CD4-positive, alpha-beta T cell treated with Interferon alpha-2 for 1 hour (primary cell): ENCODE measurements around the gene GNB1.

Experiments
- DNase-seq, 2 donors: peaks; one replicate each; pipeline ENCODE4 v3.0.0-alpha.2; 2020 to 2022

Gene GNB1

DNA sequence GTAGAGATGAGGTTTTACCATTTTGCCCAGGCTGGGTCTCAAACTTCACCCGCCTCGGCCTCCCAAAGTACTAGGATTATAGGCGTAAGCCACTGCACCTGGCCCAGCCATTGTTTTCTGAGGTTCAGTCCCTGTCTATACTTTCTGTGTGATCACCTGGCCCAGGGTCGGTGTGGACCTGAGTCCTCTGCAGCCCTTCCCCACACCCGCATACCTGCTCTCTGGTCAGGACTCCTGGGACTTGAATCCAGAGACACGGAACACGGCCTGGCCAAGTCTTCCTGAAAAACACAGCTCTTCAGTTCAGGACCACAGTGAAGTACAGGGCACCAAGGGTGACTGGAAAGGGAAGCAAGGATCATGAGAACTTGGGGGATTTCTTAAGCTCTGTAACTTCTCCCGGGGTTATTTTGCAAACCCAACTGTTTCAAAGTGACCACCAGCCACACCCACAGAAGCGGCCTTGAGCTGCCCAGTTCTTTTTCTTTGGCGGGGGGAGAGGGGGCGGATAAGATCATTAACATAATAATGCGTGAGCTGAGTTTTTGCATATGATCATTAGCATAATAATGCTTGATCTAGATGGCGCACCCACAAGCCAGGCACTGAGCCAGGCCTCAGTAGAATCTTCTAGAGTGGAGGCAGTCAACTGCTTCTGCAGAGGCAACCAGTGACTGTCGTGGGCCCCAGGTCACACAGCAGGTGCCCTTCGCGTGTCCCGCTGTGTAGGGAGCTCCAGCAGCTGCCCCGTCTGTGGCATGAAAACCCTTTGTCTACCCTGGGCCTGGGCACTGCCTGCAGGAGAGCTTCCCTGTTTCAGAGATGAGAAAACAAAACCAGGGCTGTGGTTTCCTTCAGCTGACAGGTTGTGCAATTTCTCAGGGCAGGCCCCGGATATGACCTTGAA, 110.9 kb downstream of the GNB1 start:
- DNase-seq, result peak; percentile 80 to 82

- DNase-seq, result no peak
These were observed 111.6 kb downstream of the GNB1 start for GRCh38 chr1:1779320-1779675.

GRCh38 chr1:1778663-1779319, 112.1 kb downstream of the GNB1 start:
- DNase-seq, result peak; percentile 94

DNA sequence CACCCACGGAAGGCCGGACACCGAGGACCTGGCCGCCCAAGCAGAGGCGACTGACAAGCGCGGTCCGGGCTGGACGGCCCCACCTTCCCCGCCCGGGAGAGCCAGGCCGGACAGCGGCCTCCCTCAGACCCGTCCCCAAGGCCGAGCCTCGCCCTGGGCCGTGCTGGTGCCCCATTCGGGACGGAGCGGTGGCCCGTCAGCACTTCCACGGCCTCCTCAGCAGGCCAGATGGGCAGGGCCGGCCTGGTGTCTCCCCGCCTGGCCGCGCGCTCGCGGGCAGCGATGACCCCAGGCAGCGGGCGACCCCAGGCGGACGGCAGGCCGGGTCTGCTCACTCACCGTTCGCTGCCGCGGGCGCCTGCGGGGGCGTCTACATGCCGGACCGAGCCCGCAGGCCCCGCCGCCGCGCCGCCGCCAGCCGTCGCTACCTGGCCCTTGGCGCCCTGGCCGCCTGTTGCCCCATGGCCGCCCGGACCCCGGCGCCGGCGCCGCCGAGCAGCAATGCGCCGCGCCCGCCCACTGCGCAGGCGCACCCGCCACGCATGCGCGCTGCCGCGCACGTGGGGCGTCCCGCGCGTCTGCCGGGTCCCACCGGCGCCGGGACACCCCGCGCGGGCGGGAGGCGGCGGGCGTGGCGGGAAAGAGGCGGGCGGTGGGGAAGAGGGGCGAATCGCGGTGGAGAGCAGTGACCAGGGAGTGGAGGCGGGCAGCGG, 112.8 kb downstream of the GNB1 start, which contains the start of gene NADK:
Gene NADK, minus strand, starts transcription at position 521 of the 713 bp plus-strand sequence. CDS start 13,064 bp downstream, outside the sequence.
- DNase-seq, result peak; percentile 73 to 84

- DNase-seq, result no peak
These were observed 113.3 kb downstream of the GNB1 start for GRCh38 chr1:1777583-1777899.

DNA sequence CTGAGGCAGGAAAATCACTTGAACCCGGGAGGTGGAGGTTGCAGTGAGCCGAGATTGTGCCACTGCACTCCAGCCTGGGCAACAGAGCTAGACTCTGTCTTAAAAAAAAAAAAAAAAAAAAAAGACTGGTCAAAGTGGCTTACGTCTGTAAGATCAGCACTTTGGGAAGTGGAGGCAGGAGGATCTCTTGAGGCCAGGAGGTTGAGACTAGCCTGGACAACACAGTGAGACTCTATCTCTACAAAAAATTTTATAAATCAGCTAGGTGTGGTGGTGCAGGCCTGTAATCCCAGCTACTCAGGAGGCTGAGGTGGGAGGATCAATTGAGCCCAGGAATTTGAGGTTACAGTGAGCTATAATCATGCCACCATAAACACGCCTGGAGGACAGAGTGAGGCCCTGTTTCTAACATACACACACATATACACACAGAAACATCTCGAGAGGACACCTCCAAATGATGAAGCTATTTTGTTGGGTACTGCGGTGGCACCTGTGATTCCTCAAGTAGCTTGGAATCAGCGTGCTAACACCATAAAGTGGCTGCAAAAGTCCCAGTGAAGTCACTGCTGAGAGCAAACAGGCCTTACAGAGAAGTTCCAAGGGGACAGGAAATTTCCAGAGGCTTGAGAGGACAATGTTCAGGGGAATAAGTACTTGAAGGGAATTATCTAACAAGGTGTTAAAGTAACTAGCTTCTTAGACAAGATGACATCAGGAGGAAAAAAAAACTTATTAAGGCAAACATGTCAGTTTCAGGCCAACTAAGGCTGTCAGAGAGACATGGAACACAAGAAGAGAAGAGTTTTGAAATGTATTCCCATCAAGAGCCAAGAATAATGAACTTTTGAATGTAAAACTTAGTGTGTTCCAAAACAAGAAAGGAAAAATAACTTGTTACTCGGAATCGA, 114.0 kb downstream of the GNB1 start:
- DNase-seq, result no peak

DNA sequence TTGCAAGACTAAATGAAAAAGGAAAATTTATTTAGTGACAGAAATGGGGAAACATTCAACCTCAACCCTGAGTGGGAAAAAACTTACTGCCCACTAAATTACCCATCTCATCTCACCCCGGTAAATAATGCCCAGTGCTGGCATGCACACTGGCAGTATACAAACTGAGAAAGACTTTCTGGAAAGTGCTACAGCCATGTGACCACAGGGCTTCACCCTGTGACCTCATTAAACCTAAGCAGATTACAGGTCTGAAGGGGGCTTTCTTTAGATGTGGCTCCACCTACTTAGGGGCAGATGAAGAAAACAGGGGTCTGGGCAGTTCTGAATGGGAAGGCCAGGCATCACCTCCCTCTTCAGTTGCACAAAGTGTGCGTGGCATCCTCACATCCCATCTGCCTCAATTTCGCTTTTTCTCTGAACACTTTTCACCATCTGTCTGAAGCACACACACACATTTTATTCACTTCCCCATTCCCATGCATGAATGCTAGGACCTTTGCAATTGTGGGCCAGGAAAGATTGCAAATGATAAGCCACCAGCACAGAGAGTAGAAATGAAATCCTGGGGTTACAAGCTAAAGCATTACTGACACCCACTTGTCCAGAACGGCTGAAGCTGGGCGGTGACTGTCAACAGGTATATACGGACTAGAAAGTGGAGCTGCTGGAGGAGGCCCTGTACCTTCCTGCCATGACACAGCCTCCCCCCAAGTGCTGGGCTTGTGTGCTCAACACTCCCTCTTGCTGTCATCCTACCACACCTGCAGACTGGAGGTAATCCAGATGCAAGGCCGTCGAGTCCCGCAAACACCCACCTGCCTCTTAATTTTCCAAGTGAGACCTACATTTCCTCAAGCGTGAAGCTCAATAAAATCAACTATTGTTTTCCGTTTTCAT, 115.3 kb downstream of the GNB1 start:
- no peak for DNase-seq

- no peak for DNase-seq
These were observed 117.0 kb downstream of the GNB1 start for GRCh38 chr1:1773874-1774273.

- DNase-seq, result no peak
These were observed 119.8 kb downstream of the GNB1 start for GRCh38 chr1:1771096-1771495.

DNA sequence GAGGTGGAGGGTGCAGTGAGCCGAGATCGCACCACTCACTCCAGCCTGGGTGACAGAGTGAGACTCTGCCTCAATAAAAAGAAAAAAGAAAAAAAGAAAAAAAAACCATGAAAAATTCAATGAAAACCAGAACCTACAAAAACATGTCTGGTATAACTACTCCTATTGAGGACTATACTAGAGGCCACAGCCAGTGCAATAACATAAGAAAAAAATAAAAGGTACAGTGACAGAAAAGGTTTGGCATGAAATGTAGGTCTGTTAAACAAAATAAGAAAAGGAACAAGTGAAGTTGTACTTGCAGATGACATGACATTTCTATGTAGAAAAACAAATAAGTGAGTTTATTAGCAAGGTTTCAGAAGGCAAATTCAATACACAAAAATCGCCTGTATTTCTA, 120.8 kb downstream of the GNB1 start:
- DNase-seq, result no peak

- DNase-seq, result no peak
These were observed 122.5 kb downstream of the GNB1 start for GRCh38 chr1:1768249-1768992.

DNA sequence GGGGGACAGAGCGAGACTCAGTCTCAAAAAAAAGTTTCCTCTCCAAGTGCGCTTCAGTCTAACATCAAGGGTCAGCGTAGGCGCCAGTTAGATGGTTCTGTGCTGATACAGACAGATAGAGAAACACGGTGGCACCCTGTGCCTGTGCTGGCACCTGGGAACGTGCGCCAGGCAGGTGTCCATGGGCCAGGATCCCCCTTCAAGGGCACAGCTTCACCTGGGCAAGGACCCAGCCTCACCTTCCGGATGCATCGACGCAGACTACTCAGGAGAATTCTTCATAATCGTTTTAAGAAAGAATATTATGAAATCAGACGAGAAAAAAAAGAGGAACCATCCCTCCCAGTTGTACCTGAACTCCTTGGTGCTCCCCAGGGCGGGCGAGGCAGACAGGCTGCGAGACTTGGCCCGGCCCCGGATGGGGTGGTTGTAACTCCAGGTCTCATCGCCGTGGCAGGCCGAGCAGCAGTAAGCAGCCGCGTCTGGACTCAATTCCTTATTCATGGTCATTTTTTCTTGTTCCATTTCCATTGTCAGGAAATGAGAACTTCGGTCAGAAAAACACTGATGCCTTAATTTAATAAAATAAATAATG, 125.9 kb downstream of the GNB1 start:
- no peak for DNase-seq

DNA sequence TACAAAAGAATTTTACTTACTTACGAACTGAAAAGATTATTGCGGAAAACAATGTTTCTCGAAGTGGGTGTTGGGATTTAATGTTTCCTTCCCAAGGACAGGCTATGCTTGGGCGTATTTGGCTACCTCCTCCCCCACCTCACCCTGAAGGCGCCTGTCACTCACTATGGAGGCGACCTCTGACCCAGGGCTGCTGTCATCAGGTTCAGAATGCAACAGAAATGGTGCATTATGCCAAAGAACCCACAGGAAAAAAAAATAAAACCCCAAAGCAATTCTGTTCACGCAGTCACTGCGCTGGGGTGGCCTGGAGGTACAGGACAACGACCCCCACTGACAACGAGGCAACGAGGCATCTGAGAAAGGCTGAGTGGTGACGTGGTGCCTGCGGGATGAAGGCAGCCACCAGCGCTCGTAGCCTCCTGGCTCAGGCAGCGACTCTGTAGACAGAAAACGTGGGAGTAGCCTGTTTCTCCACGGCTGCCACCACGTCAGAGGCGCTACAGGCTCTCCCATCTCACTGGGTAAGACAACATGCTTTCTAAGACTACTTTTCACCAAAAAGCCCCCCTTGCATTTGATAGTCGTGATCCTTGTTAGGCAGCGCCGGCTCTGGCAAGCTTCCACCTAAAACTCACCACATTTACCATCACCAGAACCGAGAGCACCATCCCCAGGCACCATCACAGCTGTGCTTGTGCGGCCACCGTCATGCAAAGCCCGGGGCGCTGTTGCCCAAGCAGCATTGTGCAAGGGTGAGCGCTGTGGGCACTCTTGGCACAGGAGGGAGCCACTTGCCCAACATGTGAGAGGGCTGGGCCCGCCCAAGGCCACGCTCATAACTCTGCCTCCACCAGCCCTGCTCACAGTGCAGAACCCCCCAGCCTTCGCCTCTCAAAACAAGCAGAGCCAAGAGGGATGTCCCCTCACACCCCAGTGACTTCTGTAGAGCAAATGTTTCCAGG, 126.9 kb downstream of the GNB1 start:
- DNase-seq, result peak; percentile 19 to 62

- DNase-seq, result no peak
These were observed 129.1 kb downstream of the GNB1 start for GRCh38 chr1:1761504-1762376.

DNA sequence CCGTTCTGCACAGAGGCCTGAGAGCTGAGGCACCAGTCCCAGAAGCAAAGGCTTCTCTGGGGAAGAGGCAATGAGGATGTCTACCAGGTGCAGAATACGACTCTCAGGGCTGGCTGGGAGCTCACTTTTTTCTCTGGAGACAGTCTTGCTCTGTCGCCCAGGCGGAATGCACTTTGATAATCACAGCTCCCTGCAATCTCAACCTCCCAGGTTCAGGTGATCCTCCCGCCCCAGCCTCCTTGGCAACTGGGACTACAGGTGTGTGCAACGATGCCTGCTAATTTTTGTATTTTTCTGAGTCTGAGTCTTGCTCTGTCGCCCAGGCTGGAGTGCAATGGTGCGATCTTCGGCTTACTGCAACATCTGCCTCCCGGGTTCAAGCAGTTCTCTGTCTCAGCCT, 130.2 kb downstream of the GNB1 start:
- DNase-seq, result no peak

GRCh38 chr1:1760345-1760650, 130.6 kb downstream of the GNB1 start:
- no peak for DNase-seq

- DNase-seq, result no peak
These were observed 131.2 kb downstream of the GNB1 start for GRCh38 chr1:1759456-1760344.
